Sigmoid colon (tissue), 7 donors: ENCODE measurements around the gene EBLN2. TPM values are rescaled to one million over a fixed set of nuclear protein-coding genes. Genes with fewer than 3 reads are reported as not detected.

Source experiments
- DNase-seq: peaks from one replicate; pipeline ENCODE4 v3.0.0-alpha.2; 2019
- H3K27ac ChIP-seq, 4 donors: fragments of 200-600 bp; sonication (generic); one replicate each; pipeline ENCODE4 v1.5.1; 2016 to 2019; ENCODE audit warnings: mild to moderate bottlenecking in 1 of 4
- H3K27me3 ChIP-seq, 3 donors: fragments of 200-600 bp; sonication (generic); one replicate each; pipeline ENCODE4 v1.5.1; 2019; ENCODE audit warnings: mild to moderate bottlenecking in 1 of 3
- H3K36me3 ChIP-seq, 4 donors: fragments of 200-600 bp; sonication (generic); one replicate each; pipeline ENCODE4 v1.5.1; 2016 to 2019
- H3K4me1 ChIP-seq, 4 donors: fragments of 200-600 bp; sonication (generic); one replicate each; pipeline ENCODE4 v1.5.1; 2017 to 2019
- H3K4me3 ChIP-seq, 4 donors: fragments of 200-600 bp; sonication (generic); one replicate each; pipeline ENCODE4 v1.5.1; 2017 to 2019; ENCODE audit warnings: mild to moderate bottlenecking in 2 of 4, moderate library complexity in 1 of 4
- H3K9me3 ChIP-seq, 4 donors: fragments of 200-600 bp in 3 of 4; sonication (generic) in 3 of 4; one replicate each; pipeline versions ENCODE4 v1.5.1 to v1.6.1; 2013 to 2019
- EP300 ChIP-seq, 4 donors: sonication (generic); formaldehyde crosslinking; IDR thresholded peaks; one replicate each; pipeline ENCODE4 v1.6.1; 2017; ENCODE audit warnings: antibody characterized with exemption in 4 of 4
- POLR2A ChIP-seq, 2 donors: fragments of 450-650 bp; IDR thresholded peaks; one replicate each; pipeline ENCODE4 v1.6.1; 2016; ENCODE audit warnings: antibody characterized with exemption in 2 of 2, mild to moderate bottlenecking in 2 of 2, moderate library complexity in 2 of 2
- POLR2AphosphoS5 ChIP-seq, 4 donors: sonication (generic); formaldehyde crosslinking; IDR thresholded peaks; one replicate each; pipeline ENCODE4 v1.6.1; 2017; ENCODE audit warnings: antibody characterized with exemption in 4 of 4
- WGBS, 2 donors: extraction: QIAGEN DNeasy Blood & Tissue Kit; methylation state at CpG; one replicate each; pipeline ENCODE4 v1.1.7; 2013; 5-methylcytosine and 5-hydroxymethylcytosine counted together
- intact Hi-C: fragments of 100-400 bp; cut with DNase I; formaldehyde crosslinking; loops from one replicate; pipeline ENCODE4 v1.15.1; 2023
- polyA plus RNA-seq, 3 donors: library from polyadenylated mRNA; stranded (reverse); fragments of 200-250 nt; gene quantifications; one replicate each; pipeline ENCODE4 v1.2.3, GENCODE V29; 2013
- small RNA-seq, 3 donors: library from RNA; depleted of rRNA; stranded (forward); fragments of <200 nt; gene quantifications; one replicate each; pipeline ENCODE3, GENCODE V24; 2016
- total RNA-seq, 4 donors: library from RNA; depleted of rRNA; stranded (reverse); fragments of >200 nt; gene quantifications; one replicate each; pipeline ENCODE4 v1.1.0, GENCODE V29; 2016
- TF ChIP-seq, protein P1 (sequence below), 4 experiments: fragments of 450-650 bp in 3 of 4; fragments of 200-600 bp in 1 of 4; IDR thresholded peaks; one replicate each; pipeline ENCODE4 v1.5.1; 2016 to 2019; ENCODE audit warnings: antibody characterized with exemption in 4 of 4, mild to moderate bottlenecking in 3 of 4, moderate library complexity in 2 of 4
- donor health status: healthy with polysubstance abuse.
- donor health status: Bipolar disorder and iron deficiency.
- donor health status: healthy.

Gene EBLN2
- total and polyA plus RNA-seq, 7 donors: 1.1 to 14.7 (median 4.8) TPM; not detected in 2

DNA sequence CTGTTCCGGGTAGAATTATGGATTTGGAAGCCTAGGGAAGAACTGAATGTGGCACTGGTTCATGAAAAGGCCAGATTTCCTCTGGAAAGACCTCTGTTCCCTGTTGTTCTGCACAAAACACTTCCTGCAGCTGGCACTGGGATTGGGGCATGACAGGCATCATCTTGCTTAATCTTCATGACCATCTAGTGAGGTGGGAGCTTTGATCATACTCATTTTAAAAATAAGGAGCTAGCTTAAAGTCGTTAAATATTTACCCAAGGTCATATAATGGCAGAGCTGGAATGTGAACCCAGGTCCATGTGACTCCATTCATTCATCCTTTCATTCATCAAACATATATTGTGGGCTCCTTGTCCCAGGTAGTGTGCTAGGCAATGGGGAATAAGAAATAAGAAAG lies 40.4 kb downstream of the EBLN2 start:
- H3K27ac ChIP-seq: no peak overlapping the region
- no peaks in the 10 kb centered on the region for H3K36me3 ChIP-seq
- no peak overlapping the region for H3K4me3 ChIP-seq
- TF ChIP-seq EP300 (IDR thresholded peaks at IDR 0.05) (no peak), POLR2A (IDR thresholded peaks at IDR 0.05) (no peak), POLR2AphosphoS5 (IDR thresholded peaks at IDR 0.05) (no peak)
- TF ChIP-seq, protein P1, sequence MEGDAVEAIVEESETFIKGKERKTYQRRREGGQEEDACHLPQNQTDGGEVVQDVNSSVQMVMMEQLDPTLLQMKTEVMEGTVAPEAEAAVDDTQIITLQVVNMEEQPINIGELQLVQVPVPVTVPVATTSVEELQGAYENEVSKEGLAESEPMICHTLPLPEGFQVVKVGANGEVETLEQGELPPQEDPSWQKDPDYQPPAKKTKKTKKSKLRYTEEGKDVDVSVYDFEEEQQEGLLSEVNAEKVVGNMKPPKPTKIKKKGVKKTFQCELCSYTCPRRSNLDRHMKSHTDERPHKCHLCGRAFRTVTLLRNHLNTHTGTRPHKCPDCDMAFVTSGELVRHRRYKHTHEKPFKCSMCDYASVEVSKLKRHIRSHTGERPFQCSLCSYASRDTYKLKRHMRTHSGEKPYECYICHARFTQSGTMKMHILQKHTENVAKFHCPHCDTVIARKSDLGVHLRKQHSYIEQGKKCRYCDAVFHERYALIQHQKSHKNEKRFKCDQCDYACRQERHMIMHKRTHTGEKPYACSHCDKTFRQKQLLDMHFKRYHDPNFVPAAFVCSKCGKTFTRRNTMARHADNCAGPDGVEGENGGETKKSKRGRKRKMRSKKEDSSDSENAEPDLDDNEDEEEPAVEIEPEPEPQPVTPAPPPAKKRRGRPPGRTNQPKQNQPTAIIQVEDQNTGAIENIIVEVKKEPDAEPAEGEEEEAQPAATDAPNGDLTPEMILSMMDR (IDR thresholded peaks at IDR 0.05): no peak
- peaks cover 0 to 6% (median 0%) of the 10 kb centered on the region in 4 donors for H3K4me1 ChIP-seq
- intact Hi-C loops: loop anchor here (1.0 to 5.0 kb wide), 3 partner anchors 330 to 520 kb away; partner anchors contain the start of gene PDZRN3
- 13 to 60% methylated on average over 2 of the region's 2 CpGs for WGBS, 2 donors
- H3K9me3 ChIP-seq: no peaks in the 10 kb centered on the region
- no peak for DNase-seq
- no peaks in the 10 kb centered on the region for H3K27me3 ChIP-seq

DNA sequence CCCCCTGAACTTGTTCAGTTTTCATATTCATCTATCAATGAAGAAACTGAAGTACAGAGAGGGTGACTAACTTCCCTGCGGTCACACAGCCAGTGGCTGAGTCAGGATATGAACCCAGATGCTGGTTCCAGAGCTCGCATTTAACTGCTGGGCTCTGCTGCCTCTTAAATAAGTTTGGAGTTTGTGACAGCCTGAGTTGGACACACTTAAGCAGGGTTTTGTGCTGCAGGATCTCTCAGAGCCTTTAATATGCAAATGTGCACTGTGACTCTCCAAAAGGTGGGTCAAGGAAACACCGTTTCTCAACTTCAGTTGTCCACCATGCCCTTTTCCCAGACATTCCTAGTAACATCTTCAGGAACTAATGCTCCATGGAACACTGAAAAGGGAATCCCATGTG lies 45.8 kb downstream of the EBLN2 start:
- WGBS, 2 donors: 87 to 93% methylated on average over 3 of the region's 3 CpGs
- Histone ChIP-seq H3K4me3 (no peak overlapping the region), H3K27me3 (no peaks in the 10 kb centered on the region), H3K36me3 (no peaks in the 10 kb centered on the region), H3K4me1 (no peaks in the 10 kb centered on the region), H3K27ac (no peak overlapping the region), H3K9me3 (no peaks in the 10 kb centered on the region)
- no peak for DNase-seq
- no peak for TF ChIP-seq POLR2AphosphoS5 (IDR thresholded peaks at IDR 0.05)
- intact Hi-C loops: no loop called here

DNA sequence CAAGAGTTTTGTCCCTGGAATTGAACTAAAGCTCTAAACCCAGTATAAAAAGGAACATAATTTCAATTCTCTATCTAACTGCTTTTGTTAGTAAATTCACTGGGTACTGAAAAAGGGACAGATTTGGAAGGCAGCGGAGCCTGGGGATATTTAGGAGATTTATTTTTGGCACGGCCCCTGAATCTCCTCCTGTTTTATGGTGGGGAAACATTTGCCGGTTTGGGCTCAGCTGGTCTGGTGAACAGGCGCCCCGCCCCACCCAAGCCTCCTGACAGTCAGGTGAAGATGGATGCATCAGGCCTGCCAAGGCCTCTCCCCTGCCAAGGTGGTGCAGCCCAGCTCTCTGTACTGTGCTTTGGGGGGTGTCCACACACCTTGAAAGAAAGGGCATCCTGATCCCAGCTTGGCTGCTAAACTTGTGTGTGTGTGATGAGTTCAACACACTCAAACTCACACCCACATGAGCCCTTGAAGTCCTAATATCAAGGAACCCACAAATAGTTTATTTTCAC lies 46.3 kb downstream of the EBLN2 start:
- no peaks in the 10 kb centered on the region for H3K9me3 ChIP-seq
- no peak overlapping the region for H3K27ac ChIP-seq
- H3K36me3 ChIP-seq: no peaks in the 10 kb centered on the region
- H3K4me3 ChIP-seq: no peak overlapping the region
- no peaks in the 10 kb centered on the region for H3K4me1 ChIP-seq
- no peak for DNase-seq
- no peak for TF ChIP-seq EP300 (IDR thresholded peaks at IDR 0.05)
- TF ChIP-seq, protein P1 (IDR thresholded peaks at IDR 0.05): no peak
- TF ChIP-seq POLR2A (IDR thresholded peaks at IDR 0.05): no peak
- no peak for TF ChIP-seq POLR2AphosphoS5 (IDR thresholded peaks at IDR 0.05)
- WGBS, 2 donors: 47 to 72% methylated on average over 5 of the region's 5 CpGs
- no peaks in the 10 kb centered on the region for H3K27me3 ChIP-seq
- intact Hi-C loops: no loop called here

DNA sequence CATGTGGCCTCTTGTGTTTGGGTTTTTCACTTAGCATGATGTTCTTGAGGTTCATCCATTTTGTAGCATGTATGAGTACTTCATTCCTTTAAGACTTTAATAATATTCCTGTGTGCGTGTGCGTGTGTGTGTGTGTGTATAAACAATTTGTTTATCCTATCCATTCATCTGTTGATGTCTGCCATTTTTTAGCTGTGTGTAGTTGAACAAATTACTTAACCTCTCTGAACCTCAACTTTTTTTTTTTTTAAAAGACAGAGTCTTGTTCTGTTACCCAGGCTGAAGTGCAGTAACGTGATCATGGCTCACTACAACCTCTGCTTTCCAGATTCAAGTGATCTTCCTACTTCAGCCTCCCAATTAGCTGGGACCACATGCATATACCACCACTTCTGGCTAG lies 47.3 kb downstream of the EBLN2 start:
- H3K27me3 ChIP-seq: no peaks in the 10 kb centered on the region
- DNase-seq: no peak
- no peaks in the 10 kb centered on the region for H3K36me3 ChIP-seq
- intact Hi-C loops: no loop called here
- H3K27ac ChIP-seq: no peak overlapping the region
- no peaks in the 10 kb centered on the region for H3K9me3 ChIP-seq
- TF ChIP-seq, protein P1 (IDR thresholded peaks at IDR 0.05): no peak
- no peak for TF ChIP-seq POLR2A (IDR thresholded peaks at IDR 0.05)
- TF ChIP-seq EP300 (IDR thresholded peaks at IDR 0.05): no peak
- no peak for TF ChIP-seq POLR2AphosphoS5 (IDR thresholded peaks at IDR 0.05)
- no peak overlapping the region for H3K4me3 ChIP-seq
- WGBS, 2 donors: 90 to 97% methylated on average over 3 of the region's 3 CpGs
- no peaks in the 10 kb centered on the region for H3K4me1 ChIP-seq

DNA sequence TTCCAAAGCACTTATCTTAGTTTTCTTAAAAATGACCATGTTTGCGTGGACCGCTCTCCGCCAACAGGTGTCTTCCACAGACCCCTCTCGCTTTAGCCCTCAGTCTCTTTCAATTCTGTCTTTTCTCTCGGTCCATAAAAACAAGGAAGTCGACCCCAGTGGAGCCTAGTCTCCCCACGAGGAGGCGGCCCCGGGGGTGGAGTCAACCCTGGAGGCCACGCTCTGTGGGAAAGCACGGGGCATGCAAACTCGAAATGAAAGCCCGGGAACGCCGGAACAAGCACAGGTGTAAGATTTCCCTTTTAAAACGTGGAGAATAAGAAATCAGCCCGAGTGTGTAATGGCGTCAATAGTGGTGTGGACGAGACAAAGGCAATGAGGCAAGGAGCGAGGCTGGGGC lies 49.1 kb downstream of the EBLN2 start:
- intact Hi-C loops: no loop called here
- DNase-seq: no peak
- Histone ChIP-seq H3K9me3 (no peaks in the 10 kb centered on the region), H3K4me3 (no peak overlapping the region), H3K27ac (no peak overlapping the region), H3K36me3 (no peaks in the 10 kb centered on the region), H3K27me3 (no peaks in the 10 kb centered on the region), H3K4me1 (no peaks in the 10 kb centered on the region)
- TF ChIP-seq POLR2A (IDR thresholded peaks at IDR 0.05) (no peak), EP300 (IDR thresholded peaks at IDR 0.05) (no peak), POLR2AphosphoS5 (IDR thresholded peaks at IDR 0.05) (no peak)
- TF ChIP-seq, protein P1 (IDR thresholded peaks at IDR 0.05): no peak
- WGBS, 2 donors: 89 to 92% methylated on average over 20 of the region's 20 CpGs

Small RNA genes lying within 50 kb of the gene (small RNA-seq; reads per million reads assigned to genes)
- 0 to 1.7 (median 0.06) reads per million in 3 donors for gene RNU2-64P
- 0 reads per million in 3 donors for gene RNU6-557P
- gene RNU7-19P: 0 reads per million in 3 donors

Other genes starting within 250 kb of the EBLN2 start
- 10 to 100 TPM in 3 of 4 donors, 1 to 10 TPM in 1; 8.2 to 17.4 (median 11.7) TPM for gene SHQ1, start 213.2 kb upstream of the EBLN2 start, total RNA-seq
- 1 to 10 TPM; 7.9 to 9.6 (median 9.2) TPM for gene SHQ1, start 213.2 kb upstream of the EBLN2 start, polyA plus RNA-seq
- gene GXYLT2, start 173.6 kb upstream of the EBLN2 start, total RNA-seq: 10 to 100 TPM in 1 of 4 donors, 1 to 10 TPM in 3; 3.1 to 17.4 (median 7.3) TPM
- 10 to 100 TPM in 1 of 3 donors, 1 to 10 TPM in 2; 1.4 to 12.0 (median 1.6) TPM for gene GXYLT2, start 173.6 kb upstream of the EBLN2 start, polyA plus RNA-seq
- 10 to 100 TPM; 28.8 to 53.2 (median 38.3) TPM for gene PPP4R2, start 64.8 kb upstream of the EBLN2 start, total RNA-seq
- 10 to 100 TPM; 20.3 to 34.0 (median 21.0) TPM for gene PPP4R2, start 64.8 kb upstream of the EBLN2 start, polyA plus RNA-seq